Hepatocyte (in vitro differentiated cells): Measurements from ENCODE around the gene RASA3. TPM values are rescaled to one million over a fixed set of nuclear protein-coding genes. Genes with fewer than 3 reads are reported as not detected.

Source experiments
- DNase-seq: peaks from one replicate; pipeline ENCODE4 v3.0.0-alpha.2; 2016; ENCODE audit warnings: low spot score
- H2AFZ ChIP-seq: fragments of 200-600 bp; sonication (generic); 2 replicates; pipeline ENCODE4 v1.6.0; 2016; ENCODE audit warnings: antibody characterized with exemption, mild to moderate bottlenecking
- H3K27ac ChIP-seq: fragments of 200-600 bp; sonication (generic); 2 replicates; pipeline ENCODE4 v1.5.1; 2016; ENCODE audit warnings: mild to moderate bottlenecking
- H3K27me3 ChIP-seq: fragments of 200-600 bp; sonication (generic); 2 replicates; pipeline ENCODE4 v1.6.1; 2016
- H3K36me3 ChIP-seq: fragments of 200-600 bp; sonication (generic); replicated peaks from 2 replicates; pipeline ENCODE4 v1.5.1; 2016; ENCODE audit warnings: low read depth; ENCODE audit not compliant: insufficient read depth
- H3K4me1 ChIP-seq: fragments of 200-600 bp; sonication (generic); 2 replicates; pipeline ENCODE4 v1.5.1; 2016; ENCODE audit warnings: mild to moderate bottlenecking, moderate library complexity; ENCODE audit not compliant: insufficient read depth
- H3K4me2 ChIP-seq: fragments of 200-600 bp; sonication (generic); 2 replicates; pipeline ENCODE4 v1.6.0; 2016
- H3K4me3 ChIP-seq: fragments of 200-600 bp; sonication (generic); 2 replicates; pipeline ENCODE4 v1.5.1; 2016; ENCODE audit warnings: mild to moderate bottlenecking
- H3K79me2 ChIP-seq: fragments of 200-600 bp; sonication (generic); 2 replicates; pipeline ENCODE4 v1.6.0; 2017; ENCODE audit warnings: mild to moderate bottlenecking
- H3K9me2 ChIP-seq: fragments of 200-600 bp; sonication (generic); replicated peaks from 2 replicates; pipeline ENCODE4 v1.6.0; 2017; ENCODE audit warnings: mild to moderate bottlenecking; ENCODE audit not compliant: insufficient read depth
- H3K9me3 ChIP-seq: fragments of 200-600 bp; sonication (generic); 2 replicates; pipeline ENCODE4 v1.5.1; 2016; ENCODE audit warnings: low read depth, mild to moderate bottlenecking
- H4K20me1 ChIP-seq: fragments of 200-600 bp; sonication (generic); 2 replicates; pipeline ENCODE4 v1.6.0; 2016; ENCODE audit warnings: mild to moderate bottlenecking; ENCODE audit not compliant: insufficient read depth, poor library complexity, severe bottlenecking
- EZH2 ChIP-seq: fragments of 200-600 bp; sonication (generic); IDR thresholded peaks from 2 replicates; pipeline ENCODE4 v1.6.1; 2016; ENCODE audit warnings: antibody characterized with exemption, mild to moderate bottlenecking, borderline replicate concordance
- EZH2phosphoT487 ChIP-seq: fragments of 200-600 bp; sonication (generic); IDR thresholded peaks from one replicate; pipeline ENCODE4 v1.6.1; 2018; ENCODE audit warnings: antibody characterized with exemption, mild to moderate bottlenecking, low read depth, moderate library complexity; ENCODE audit not compliant: unreplicated experiment, severe bottlenecking
- WGBS: methylation state at CpG from one replicate; pipeline ENCODE4 v1.1.6; 2016; ENCODE audit warnings: low lambda C conversion rate; ENCODE audit errors: missing lambda C conversion rate; 5-methylcytosine and 5-hydroxymethylcytosine counted together
- polyA plus RNA-seq: library from polyadenylated mRNA; unstranded; fragments of >200 nt; fragmentation: Nextera tagmentation; extraction: Ambion mirVana; gene quantifications from 2 replicates; pipeline ENCODE4 v1.2.1, GENCODE V29; 2016
- total RNA-seq: library from RNA; depleted of rRNA; stranded (reverse); fragments of >200 nt; gene quantifications from 2 replicates; pipeline ENCODE4 v1.2.3, GENCODE V29; 2014
- TF ChIP-seq, protein P1 (sequence below): fragments of 200-600 bp; sonication (generic); IDR thresholded peaks from 2 replicates; pipeline ENCODE4 v1.5.1; 2016; ENCODE audit warnings: antibody characterized with exemption, mild to moderate bottlenecking; ENCODE audit not compliant: poor library complexity

RASA3 gene
- total and polyA plus RNA-seq, 2 experiments from 2014 or later, result 5.6 to 6.1 TPM

DNA sequence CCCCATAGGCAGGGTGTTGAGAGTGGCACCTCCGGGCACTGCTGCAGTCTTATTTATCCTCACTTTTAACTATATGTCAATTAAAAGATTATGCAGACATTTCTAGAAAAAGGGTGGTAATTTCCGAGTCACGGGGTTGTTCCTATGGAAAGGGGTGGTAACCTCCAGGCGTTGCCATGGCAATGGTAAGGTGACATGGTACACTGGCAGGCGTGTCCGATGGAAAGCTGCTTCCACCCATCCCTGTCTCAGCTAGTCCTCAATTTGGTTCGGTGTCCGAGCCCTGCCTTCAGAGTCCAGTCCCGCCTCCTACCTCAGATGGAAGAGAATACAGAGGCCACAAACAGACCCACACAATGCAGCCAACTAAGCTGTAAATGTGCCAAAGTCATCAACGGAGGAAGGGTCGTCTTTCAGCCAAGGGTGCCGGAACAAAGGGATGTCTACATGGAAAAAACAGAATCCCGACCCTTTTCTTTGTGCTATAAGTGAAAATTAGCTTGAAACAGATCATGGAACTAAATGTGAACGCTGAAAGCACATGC is 85.9 kb downstream of the RASA3 start:
- no peak for DNase-seq
- Histone ChIP-seq H3K4me2 (no peak overlapping the region), H4K20me1 (no peaks in the 10 kb centered on the region), H3K9me3 (no peaks in the 10 kb centered on the region), H3K27me3 (no peaks in the 10 kb centered on the region), H2AFZ (no peak overlapping the region), H3K27ac (peak overlapping the region; percentile 74), H3K36me3 (no peaks in the 10 kb centered on the region), H3K9me2 (no peaks in the 10 kb centered on the region), H3K4me3 (no peak overlapping the region), H3K79me2 (no peaks in the 10 kb centered on the region), H3K4me1 (peaks cover 14% of the 10 kb centered on the region)
- WGBS, result 81% methylated on average over 14 of the region's 14 CpGs
- no peak for TF ChIP-seq EZH2
- TF ChIP-seq, protein P1, sequence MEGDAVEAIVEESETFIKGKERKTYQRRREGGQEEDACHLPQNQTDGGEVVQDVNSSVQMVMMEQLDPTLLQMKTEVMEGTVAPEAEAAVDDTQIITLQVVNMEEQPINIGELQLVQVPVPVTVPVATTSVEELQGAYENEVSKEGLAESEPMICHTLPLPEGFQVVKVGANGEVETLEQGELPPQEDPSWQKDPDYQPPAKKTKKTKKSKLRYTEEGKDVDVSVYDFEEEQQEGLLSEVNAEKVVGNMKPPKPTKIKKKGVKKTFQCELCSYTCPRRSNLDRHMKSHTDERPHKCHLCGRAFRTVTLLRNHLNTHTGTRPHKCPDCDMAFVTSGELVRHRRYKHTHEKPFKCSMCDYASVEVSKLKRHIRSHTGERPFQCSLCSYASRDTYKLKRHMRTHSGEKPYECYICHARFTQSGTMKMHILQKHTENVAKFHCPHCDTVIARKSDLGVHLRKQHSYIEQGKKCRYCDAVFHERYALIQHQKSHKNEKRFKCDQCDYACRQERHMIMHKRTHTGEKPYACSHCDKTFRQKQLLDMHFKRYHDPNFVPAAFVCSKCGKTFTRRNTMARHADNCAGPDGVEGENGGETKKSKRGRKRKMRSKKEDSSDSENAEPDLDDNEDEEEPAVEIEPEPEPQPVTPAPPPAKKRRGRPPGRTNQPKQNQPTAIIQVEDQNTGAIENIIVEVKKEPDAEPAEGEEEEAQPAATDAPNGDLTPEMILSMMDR, result no peak
- TF ChIP-seq EZH2phosphoT487, result no peak

DNA sequence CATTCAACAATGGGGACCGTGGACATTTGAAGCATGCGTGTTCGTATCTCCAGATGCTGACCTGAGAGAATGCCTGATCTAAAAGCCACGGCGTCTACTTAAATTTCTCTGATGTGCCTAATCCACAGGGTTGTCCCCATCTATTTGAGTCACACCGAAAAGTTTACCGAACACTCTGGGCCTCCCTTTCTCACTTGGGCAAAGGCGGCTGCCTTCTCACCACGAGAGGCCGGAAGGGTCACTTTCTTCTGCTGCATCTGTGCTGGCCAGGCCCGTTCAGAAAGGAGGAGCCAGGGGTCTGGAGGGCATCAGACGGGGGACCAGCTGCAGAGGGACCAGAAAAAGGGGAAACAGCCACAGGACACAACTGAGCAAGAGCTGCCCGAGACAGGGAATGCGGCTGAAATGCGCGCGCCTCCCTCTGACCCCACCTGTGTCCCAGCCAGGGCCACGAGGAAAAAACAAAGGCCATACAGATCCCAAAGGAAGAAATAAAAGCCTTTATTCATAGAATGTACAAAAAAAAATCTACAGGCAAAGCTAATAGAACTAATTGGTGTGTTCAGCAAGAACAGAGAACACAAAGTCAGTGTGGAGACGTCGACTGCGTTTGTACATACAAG is 87.2 kb downstream of the RASA3 start:
- Histone ChIP-seq H3K4me1 (peaks cover 14% of the 10 kb centered on the region), H3K9me3 (no peaks in the 10 kb centered on the region), H3K4me2 (no peak overlapping the region), H4K20me1 (no peaks in the 10 kb centered on the region), H3K9me2 (no peaks in the 10 kb centered on the region), H3K79me2 (no peaks in the 10 kb centered on the region), H2AFZ (no peak overlapping the region), H3K4me3 (no peak overlapping the region), H3K36me3 (no peaks in the 10 kb centered on the region), H3K27ac (peak overlapping the region; percentile 60), H3K27me3 (no peaks in the 10 kb centered on the region)
- no peak for DNase-seq
- TF ChIP-seq, protein P1, result no peak
- TF ChIP-seq EZH2phosphoT487 (no peak), EZH2 (no peak)
- 82% methylated on average over 21 of the region's 21 CpGs for WGBS

DNA sequence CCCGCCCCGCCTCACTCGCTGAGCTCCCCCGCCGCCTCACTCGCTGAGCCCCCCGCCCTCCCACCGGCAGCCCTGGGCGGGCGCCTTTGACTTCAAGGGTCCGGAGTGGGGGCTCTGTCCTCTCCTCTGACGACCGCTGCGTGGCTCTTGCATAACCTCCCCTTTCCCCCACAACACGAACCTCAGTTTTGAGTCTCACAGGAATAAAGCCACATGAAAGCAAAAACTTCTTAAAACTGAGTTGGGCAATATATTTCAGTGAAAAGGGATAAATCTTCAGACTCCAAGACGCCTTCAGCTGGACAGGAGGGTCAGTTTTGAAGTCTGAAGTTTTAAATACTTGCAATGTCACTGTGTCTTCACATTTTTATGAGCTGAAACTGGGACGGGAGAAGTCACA is 87.9 kb downstream of the RASA3 start:
- H3K4me1 ChIP-seq, result peaks cover 14% of the 10 kb centered on the region
- H4K20me1 ChIP-seq, result no peaks in the 10 kb centered on the region
- H3K9me2 ChIP-seq, result no peaks in the 10 kb centered on the region
- TF ChIP-seq, protein P1, result no peak
- no peak for TF ChIP-seq EZH2
- TF ChIP-seq EZH2phosphoT487, result no peak
- no peaks in the 10 kb centered on the region for H3K9me3 ChIP-seq
- 47% methylated on average over 12 of the region's 17 CpGs for WGBS
- no peaks in the 10 kb centered on the region for H3K27me3 ChIP-seq
- H3K36me3 ChIP-seq, result no peaks in the 10 kb centered on the region
- no peak for DNase-seq
- H3K4me2 ChIP-seq, result no peak overlapping the region
- no peak overlapping the region for H3K4me3 ChIP-seq
- peak overlapping the region; percentile 60 for H3K27ac ChIP-seq
- no peaks in the 10 kb centered on the region for H3K79me2 ChIP-seq
- no peak overlapping the region for H2AFZ ChIP-seq
